VCaP (cell line): ENCODE measurements around the gene SUN5.

Source experiments
- H3K27ac ChIP-seq: fragments of 450-650 bp; 2 replicates; pipeline ENCODE4 v1.5.1; 2017
- TF ChIP-seq, protein P1 (sequence below): fragments of 450-650 bp; conservative IDR thresholded peaks from 2 replicates; pipeline ENCODE4 v1.5.1; 2017; ENCODE audit warnings: mild to moderate bottlenecking, moderate library complexity

The SUN5 gene

DNA sequence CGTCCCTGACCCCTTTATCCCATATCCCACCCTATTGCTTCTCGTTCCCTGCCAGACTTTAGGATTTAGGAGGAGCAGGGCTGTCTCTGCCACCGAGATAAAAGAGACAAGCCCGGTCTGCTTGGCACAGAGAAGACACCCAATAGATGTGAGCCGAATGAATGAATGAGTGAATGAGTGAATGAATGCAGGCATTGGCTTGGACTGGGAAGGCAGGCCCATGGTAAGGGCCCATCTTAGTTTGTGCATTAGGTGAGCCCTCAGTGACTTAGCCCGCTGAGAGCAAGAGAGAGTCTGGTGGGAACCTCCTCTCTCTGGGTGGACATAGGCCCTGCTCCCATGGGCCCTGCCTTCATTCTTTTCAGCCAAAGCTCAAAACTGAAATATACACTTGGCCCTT, 26.3 kb upstream of the SUN5 start:
- H3K27ac ChIP-seq, result no peak overlapping the region
- TF ChIP-seq, protein P1, sequence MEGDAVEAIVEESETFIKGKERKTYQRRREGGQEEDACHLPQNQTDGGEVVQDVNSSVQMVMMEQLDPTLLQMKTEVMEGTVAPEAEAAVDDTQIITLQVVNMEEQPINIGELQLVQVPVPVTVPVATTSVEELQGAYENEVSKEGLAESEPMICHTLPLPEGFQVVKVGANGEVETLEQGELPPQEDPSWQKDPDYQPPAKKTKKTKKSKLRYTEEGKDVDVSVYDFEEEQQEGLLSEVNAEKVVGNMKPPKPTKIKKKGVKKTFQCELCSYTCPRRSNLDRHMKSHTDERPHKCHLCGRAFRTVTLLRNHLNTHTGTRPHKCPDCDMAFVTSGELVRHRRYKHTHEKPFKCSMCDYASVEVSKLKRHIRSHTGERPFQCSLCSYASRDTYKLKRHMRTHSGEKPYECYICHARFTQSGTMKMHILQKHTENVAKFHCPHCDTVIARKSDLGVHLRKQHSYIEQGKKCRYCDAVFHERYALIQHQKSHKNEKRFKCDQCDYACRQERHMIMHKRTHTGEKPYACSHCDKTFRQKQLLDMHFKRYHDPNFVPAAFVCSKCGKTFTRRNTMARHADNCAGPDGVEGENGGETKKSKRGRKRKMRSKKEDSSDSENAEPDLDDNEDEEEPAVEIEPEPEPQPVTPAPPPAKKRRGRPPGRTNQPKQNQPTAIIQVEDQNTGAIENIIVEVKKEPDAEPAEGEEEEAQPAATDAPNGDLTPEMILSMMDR, result no peak

DNA sequence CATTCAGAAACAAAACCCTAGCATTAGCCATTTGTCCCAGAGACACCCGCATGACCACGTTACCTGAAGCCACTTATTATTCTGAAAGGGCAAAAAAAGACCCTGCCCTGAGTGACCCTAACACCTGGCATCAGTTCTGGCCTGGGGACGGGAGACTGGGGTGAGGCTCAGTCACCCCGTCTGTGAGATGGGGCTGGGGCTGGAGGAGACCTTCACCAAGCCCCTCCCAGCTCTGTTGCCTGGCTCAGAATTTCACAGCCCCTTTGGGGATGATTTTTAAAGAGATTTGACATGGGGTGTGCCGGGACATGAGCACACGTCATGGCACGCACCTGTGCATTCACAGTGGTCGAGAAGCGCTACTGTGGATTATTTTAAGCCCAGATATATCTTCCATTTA, 25.8 kb upstream of the SUN5 start:
- TF ChIP-seq, protein P1, result no peak
- no peak overlapping the region for H3K27ac ChIP-seq

DNA sequence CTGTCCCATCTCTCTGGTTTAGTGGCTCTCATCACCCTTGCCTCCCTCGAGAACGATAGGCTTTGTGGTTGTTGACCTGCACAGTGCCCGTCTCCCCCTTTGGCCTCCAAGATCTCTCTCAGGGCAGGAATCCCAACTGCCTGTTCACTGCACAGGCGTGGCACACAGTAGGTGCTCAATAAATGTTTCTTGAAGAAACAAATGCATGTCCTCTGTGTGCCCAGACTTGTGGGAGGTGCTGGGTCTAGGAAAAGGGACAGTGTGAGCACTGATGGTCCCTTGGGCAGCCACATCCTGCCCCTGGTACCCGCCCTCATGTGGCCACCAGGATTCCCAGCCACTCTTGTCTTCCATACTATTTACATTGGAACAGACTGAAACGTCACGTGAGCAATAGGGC, 24.6 kb upstream of the SUN5 start:
- TF ChIP-seq, protein P1, result no peak
- H3K27ac ChIP-seq, result no peak overlapping the region

GRCh38 chr20:33027769-33028751, 23.8 kb upstream of the SUN5 start:
- H3K27ac ChIP-seq, result no peak overlapping the region
- TF ChIP-seq, protein P1, result no peak

GRCh38 chr20:33026779-33027759, 22.8 kb upstream of the SUN5 start:
- TF ChIP-seq, protein P1, result no peak
- H3K27ac ChIP-seq, result no peak overlapping the region

DNA sequence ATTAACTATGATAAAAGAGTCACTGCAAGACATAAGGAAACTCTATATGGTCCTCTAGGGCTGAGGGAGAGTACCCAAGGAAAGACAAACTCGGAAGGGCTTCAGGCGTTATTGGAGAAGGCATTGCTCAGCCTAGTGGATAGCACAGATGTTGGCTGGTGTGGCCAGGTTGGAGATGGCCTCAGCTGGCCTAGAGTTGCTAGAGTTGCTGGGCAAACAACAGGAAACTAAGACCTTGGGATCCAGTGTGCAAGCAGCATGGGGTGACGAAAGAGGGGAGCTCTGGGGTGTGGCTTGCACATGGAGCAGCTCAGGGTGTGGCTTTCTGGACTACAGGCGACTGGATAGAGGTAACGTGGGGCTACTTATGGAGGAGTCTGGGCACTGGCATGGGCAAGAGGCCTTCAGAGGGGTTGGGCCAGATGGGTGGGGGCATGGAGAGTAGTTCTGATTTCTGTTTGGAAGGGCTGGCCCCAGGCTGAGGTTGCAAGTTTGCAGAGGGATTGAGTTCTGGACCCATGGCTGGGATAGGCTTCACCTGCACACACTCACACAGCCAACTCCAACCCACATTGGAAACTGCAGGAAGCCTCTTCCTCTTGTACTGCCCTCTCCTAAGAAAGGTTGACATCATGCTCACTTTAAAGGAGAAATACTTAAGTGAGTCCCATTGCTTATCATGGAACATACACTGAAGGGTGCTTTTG, 22.0 kb upstream of the SUN5 start:
- TF ChIP-seq, protein P1, result no peak
- no peak overlapping the region for H3K27ac ChIP-seq
